Neural cell (in vitro differentiated cells): Measurements from ENCODE around the gene TMEM80. TPM values are rescaled to one million over a fixed set of nuclear protein-coding genes. Genes with fewer than 3 reads are reported as not detected.

Experiments
- H2AFZ ChIP-seq: fragments of 200-600, 300-800 bp; sonication (generic), shearing (Covaris generic); 2 replicates; pipeline ENCODE4 v1.6.0; 2014; ENCODE audit warnings: low read depth, mild to moderate bottlenecking, antibody characterized with exemption, low read length, moderate library complexity
- H3F3A ChIP-seq: fragments of 200-600 bp; shearing (Covaris generic); 2 replicates; pipeline ENCODE4 v1.6.1; 2016; ENCODE audit warnings: mild to moderate bottlenecking, moderate library complexity, mixed read lengths, antibody characterized with exemption, low read length; ENCODE audit not compliant: insufficient read depth, poor library complexity, severe bottlenecking
- H3K27ac ChIP-seq: fragments of 200-600, 300-800 bp; sonication (generic), shearing (Covaris generic); 2 replicates; pipeline ENCODE4 v1.5.1; 2014; ENCODE audit warnings: mild to moderate bottlenecking, low read length, moderate library complexity
- H3K27me3 ChIP-seq: fragments of 300-800, 200-600 bp; sonication (generic), shearing (Covaris generic); 2 replicates; pipeline ENCODE4 v1.6.0; 2014; ENCODE audit warnings: mild to moderate bottlenecking, low read depth, low read length, moderate library complexity; ENCODE audit not compliant: insufficient read depth
- H3K36me3 ChIP-seq: fragments of 300-800, 200-600 bp; sonication (generic), shearing (Covaris generic); 2 replicates; pipeline ENCODE4 v1.5.1; 2014; ENCODE audit warnings: mild to moderate bottlenecking, antibody characterized with exemption, low read length, moderate library complexity; ENCODE audit not compliant: insufficient read depth
- H3K4me2 ChIP-seq: fragments of 300-800, 200-600 bp; sonication (generic), shearing (Covaris generic); 2 replicates; pipeline ENCODE4 v1.6.0; 2014; ENCODE audit warnings: mild to moderate bottlenecking, low read length
- H3K4me3 ChIP-seq: fragments of 300-800, 200-600 bp; sonication (generic), shearing (Covaris generic); 2 replicates; pipeline ENCODE4 v1.5.1; 2014; ENCODE audit warnings: mild to moderate bottlenecking, low read length, moderate library complexity
- H3K79me2 ChIP-seq: fragments of 200-600 bp; shearing (Covaris generic); replicated peaks from 2 replicates; pipeline ENCODE4 v1.6.0; 2014; ENCODE audit warnings: mild to moderate bottlenecking, low read length, moderate library complexity; ENCODE audit not compliant: insufficient read depth
- H3K9ac ChIP-seq: fragments of 300-800, 200-600 bp; sonication (generic), shearing (Covaris generic); 2 replicates; pipeline ENCODE4 v1.6.1; 2016; ENCODE audit warnings: mild to moderate bottlenecking, low read length, mixed read lengths
- H3K9me2 ChIP-seq: fragments of 200-600 bp; shearing (Covaris generic); 2 replicates; pipeline ENCODE4 v1.6.1; 2016; ENCODE audit warnings: mild to moderate bottlenecking, low read length, mixed read lengths; ENCODE audit not compliant: insufficient read depth
- H3K9me3 ChIP-seq: fragments of 200-600, 300-800 bp; sonication (generic), shearing (Covaris generic); 2 replicates; pipeline ENCODE4 v1.6.1; 2016; ENCODE audit warnings: mild to moderate bottlenecking, mixed run types, low read length, moderate library complexity, mixed read lengths
- H4K20me1 ChIP-seq: fragments of 200-600 bp; shearing (Covaris generic); 2 replicates; pipeline ENCODE4 v1.6.1; 2016; ENCODE audit warnings: mild to moderate bottlenecking, mixed run types; ENCODE audit not compliant: insufficient read depth
- CTCF ChIP-seq: fragments of 450-650 bp; IDR thresholded peaks from 2 replicates; pipeline ENCODE4 v1.5.1; 2014; ENCODE audit warnings: antibody characterized with exemption, mild to moderate bottlenecking, moderate library complexity; ENCODE audit not compliant: poor library complexity, severe bottlenecking
- EP300 ChIP-seq: fragments of 450-650 bp; conservative IDR thresholded peaks from 2 replicates; pipeline ENCODE4 v1.6.1; 2014; ENCODE audit warnings: antibody characterized with exemption, mild to moderate bottlenecking, moderate library complexity; ENCODE audit not compliant: poor library complexity, severe bottlenecking
- EZH2 ChIP-seq: fragments of 200-600, 300-800 bp; shearing (Covaris generic), sonication (generic); IDR thresholded peaks from 2 replicates; pipeline ENCODE4 v1.6.1; 2014; ENCODE audit warnings: antibody characterized with exemption, low read length, borderline replicate concordance, mild to moderate bottlenecking; ENCODE audit not compliant: insufficient read depth, poor library complexity, severe bottlenecking
- MXI1 ChIP-seq: fragments of 450-650 bp; conservative IDR thresholded peaks from 2 replicates; pipeline ENCODE4 v1.6.1; 2014; ENCODE audit warnings: antibody characterized with exemption, mild to moderate bottlenecking; ENCODE audit not compliant: poor library complexity, severe bottlenecking
- POLR2AphosphoS5 ChIP-seq: IDR thresholded peaks from 2 replicates; pipeline ENCODE4 v1.6.1; 2012
- RAD21 ChIP-seq: fragments of 450-650 bp; conservative IDR thresholded peaks from 2 replicates; pipeline ENCODE4 v1.6.1; 2014; ENCODE audit warnings: antibody characterized with exemption, mild to moderate bottlenecking, moderate library complexity
- SMC3 ChIP-seq: fragments of 450-650 bp; conservative IDR thresholded peaks from 2 replicates; pipeline ENCODE4 v1.6.1; 2014; ENCODE audit warnings: antibody characterized with exemption, mild to moderate bottlenecking, moderate library complexity; ENCODE audit not compliant: poor library complexity
- TAF1 ChIP-seq: IDR thresholded peaks from 2 replicates; pipeline ENCODE4 v1.6.1; 2012; ENCODE audit warnings: low read depth
- polyA plus RNA-seq: library from polyadenylated mRNA; depleted of rRNA; stranded (reverse); fragments of >200 nt; gene quantifications from 2 replicates; pipeline ENCODE4 v1.2.3, GENCODE V29; 2014
- TF ChIP-seq, protein P1 (sequence below): IDR thresholded peaks from 2 replicates; pipeline ENCODE4 v1.6.1; 2012; ENCODE audit warnings: borderline replicate concordance

The TMEM80 gene
- polyA plus RNA-seq, 1 donor from 2014 or later = 23.1 TPM

GRCh38 chr11:699753-700152, 4.1 kb downstream of the TMEM80 start:
- Histone ChIP-seq H2AFZ (no peak overlapping the region), H3K9me2 (no peaks in the 10 kb centered on the region), H3K4me2 (no peak overlapping the region), H4K20me1 (no peaks in the 10 kb centered on the region), H3K4me3 (no peak overlapping the region), H3K9ac (no peak overlapping the region), H3K27me3 (no peaks in the 10 kb centered on the region), H3K36me3 (no peaks in the 10 kb centered on the region), H3K9me3 (no peaks in the 10 kb centered on the region), H3K27ac (no peak overlapping the region), H3K79me2 (peaks cover 4% of the 10 kb centered on the region), H3F3A (no peaks in the 10 kb centered on the region)
- TF ChIP-seq EP300 (no peak), MXI1 (no peak), EZH2 (no peak), CTCF (no peak), SMC3 (no peak), RAD21 (no peak), POLR2AphosphoS5 (no peak), TAF1 (no peak)
- TF ChIP-seq, protein P1, sequence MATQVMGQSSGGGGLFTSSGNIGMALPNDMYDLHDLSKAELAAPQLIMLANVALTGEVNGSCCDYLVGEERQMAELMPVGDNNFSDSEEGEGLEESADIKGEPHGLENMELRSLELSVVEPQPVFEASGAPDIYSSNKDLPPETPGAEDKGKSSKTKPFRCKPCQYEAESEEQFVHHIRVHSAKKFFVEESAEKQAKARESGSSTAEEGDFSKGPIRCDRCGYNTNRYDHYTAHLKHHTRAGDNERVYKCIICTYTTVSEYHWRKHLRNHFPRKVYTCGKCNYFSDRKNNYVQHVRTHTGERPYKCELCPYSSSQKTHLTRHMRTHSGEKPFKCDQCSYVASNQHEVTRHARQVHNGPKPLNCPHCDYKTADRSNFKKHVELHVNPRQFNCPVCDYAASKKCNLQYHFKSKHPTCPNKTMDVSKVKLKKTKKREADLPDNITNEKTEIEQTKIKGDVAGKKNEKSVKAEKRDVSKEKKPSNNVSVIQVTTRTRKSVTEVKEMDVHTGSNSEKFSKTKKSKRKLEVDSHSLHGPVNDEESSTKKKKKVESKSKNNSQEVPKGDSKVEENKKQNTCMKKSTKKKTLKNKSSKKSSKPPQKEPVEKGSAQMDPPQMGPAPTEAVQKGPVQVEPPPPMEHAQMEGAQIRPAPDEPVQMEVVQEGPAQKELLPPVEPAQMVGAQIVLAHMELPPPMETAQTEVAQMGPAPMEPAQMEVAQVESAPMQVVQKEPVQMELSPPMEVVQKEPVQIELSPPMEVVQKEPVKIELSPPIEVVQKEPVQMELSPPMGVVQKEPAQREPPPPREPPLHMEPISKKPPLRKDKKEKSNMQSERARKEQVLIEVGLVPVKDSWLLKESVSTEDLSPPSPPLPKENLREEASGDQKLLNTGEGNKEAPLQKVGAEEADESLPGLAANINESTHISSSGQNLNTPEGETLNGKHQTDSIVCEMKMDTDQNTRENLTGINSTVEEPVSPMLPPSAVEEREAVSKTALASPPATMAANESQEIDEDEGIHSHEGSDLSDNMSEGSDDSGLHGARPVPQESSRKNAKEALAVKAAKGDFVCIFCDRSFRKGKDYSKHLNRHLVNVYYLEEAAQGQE = no peak

DNA sequence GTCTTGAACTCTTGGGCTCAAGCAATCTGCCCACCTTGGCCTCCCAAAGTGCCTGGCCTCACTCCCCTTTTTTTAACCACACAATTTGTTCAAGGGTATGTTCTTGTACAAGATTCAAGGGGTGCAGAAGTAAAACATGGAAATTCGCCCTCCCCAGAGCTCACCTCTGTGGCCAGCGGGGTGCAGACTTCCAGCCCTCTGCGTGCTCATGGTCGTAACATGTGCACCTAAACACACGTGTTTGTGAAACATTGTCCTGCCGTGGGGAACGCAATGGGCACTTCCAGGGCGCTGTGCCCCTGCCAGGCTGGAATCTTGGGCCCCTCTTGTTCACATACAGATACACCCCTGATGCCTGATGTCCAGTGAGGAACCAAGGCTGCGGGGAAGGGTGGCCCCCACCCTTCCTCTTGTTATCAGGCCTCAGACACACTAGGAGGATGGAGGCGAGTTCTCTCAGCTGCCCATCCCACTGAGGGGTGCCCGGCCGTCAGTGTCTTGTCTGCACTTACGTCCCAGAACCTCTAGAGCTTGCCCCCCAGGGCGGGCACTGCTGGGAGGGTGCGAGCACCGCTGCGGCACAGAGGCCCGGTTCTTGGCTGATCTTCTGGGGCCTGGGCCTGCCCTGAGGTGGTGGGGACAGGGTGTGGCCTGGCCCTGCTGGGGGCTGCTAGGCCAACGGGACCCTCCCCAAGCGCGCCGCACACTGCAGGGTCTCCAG, 6.3 kb downstream of the TMEM80 start:
- Histone ChIP-seq H3K9me2 (no peaks in the 10 kb centered on the region), H3K79me2 (no peaks in the 10 kb centered on the region), H3K4me2 (no peak overlapping the region), H3K27ac (no peak overlapping the region), H3K4me3 (no peak overlapping the region), H3K9ac (no peak overlapping the region), H2AFZ (no peak overlapping the region), H4K20me1 (no peaks in the 10 kb centered on the region), H3K9me3 (no peaks in the 10 kb centered on the region), H3K36me3 (no peaks in the 10 kb centered on the region), H3K27me3 (peaks cover 8% of the 10 kb centered on the region), H3F3A (no peaks in the 10 kb centered on the region)
- TF ChIP-seq MXI1 (no peak), EP300 (no peak), RAD21 (no peak), POLR2AphosphoS5 (no peak), EZH2 (no peak), CTCF (no peak), SMC3 (no peak)
